ENCODE results near the gene PSMB3.

Gene PSMB3

GRCh38 chr17:38705803-38706504 is 46.6 kb upstream of the PSMB3 start:
- peak overlapping the region; percentile 90 to 97 for H3K27ac ChIP-seq
- H3K4me3 ChIP-seq = peak overlapping the region; percentile 92
- no peak for DNase-seq (ENCODE audit: low spot score)
- TF ChIP-seq, protein P1, sequence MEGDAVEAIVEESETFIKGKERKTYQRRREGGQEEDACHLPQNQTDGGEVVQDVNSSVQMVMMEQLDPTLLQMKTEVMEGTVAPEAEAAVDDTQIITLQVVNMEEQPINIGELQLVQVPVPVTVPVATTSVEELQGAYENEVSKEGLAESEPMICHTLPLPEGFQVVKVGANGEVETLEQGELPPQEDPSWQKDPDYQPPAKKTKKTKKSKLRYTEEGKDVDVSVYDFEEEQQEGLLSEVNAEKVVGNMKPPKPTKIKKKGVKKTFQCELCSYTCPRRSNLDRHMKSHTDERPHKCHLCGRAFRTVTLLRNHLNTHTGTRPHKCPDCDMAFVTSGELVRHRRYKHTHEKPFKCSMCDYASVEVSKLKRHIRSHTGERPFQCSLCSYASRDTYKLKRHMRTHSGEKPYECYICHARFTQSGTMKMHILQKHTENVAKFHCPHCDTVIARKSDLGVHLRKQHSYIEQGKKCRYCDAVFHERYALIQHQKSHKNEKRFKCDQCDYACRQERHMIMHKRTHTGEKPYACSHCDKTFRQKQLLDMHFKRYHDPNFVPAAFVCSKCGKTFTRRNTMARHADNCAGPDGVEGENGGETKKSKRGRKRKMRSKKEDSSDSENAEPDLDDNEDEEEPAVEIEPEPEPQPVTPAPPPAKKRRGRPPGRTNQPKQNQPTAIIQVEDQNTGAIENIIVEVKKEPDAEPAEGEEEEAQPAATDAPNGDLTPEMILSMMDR (IDR thresholded peaks at IDR 0.05) = no peak

- TF ChIP-seq, protein P1 (IDR thresholded peaks at IDR 0.05) = no peak
- H3K27ac ChIP-seq = peak overlapping the region; percentile 90 to 97
- peak overlapping the region; percentile 92 for H3K4me3 ChIP-seq
- no peak for DNase-seq (ENCODE audit: low spot score)
These were observed 45.9 kb upstream of the PSMB3 start for GRCh38 chr17:38706505-38707216.

- TF ChIP-seq, protein P1 (IDR thresholded peaks at IDR 0.05) = no peak
- peak overlapping the region; percentile 92 for H3K4me3 ChIP-seq
- no peak overlapping the region for H3K27ac ChIP-seq
- DNase-seq (ENCODE audit: low spot score) = no peak
These were observed 44.7 kb upstream of the PSMB3 start for GRCh38 chr17:38707678-38708351.

DNA sequence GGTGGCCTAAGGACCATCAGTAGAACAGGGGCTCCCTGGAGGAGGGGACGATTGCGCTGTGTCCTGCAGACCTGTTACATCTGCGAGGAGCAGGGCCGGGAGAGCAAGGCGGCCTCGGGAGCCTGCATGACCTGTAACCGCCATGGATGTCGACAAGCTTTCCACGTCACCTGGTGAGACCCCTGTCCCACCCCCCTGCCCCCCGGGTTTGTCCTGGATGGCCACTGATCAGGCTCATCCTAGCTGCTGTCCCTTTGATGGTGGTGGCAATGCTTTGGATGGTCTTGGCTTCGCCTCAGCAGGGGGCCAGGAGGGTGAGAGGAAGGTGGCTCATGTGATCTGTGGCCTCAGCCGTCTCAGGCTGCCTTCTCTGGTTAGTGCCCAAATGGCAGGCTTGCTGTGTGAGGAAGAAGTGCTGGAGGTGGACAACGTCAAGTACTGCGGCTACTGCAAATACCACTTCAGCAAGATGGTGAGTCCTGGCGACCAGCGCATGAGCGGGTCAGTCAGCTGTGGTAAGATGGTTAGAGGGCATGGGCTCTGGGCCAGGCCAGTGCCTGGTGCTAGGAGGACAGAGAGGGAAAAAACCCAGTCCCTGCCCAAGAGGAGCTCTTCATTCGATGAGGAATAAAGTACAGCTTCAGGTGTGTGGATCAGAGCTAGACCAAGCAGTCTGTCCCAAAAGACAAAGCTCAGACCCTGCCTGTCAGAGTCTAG is 43.3 kb upstream of the PSMB3 start:
- no peak overlapping the region for H3K27ac ChIP-seq
- no peak for DNase-seq (ENCODE audit: low spot score)
- H3K4me3 ChIP-seq = no peak overlapping the region
- TF ChIP-seq, protein P1 (IDR thresholded peaks at IDR 0.05) = no peak

- TF ChIP-seq, protein P1 (IDR thresholded peaks at IDR 0.05) = no peak
- H3K27ac ChIP-seq = no peak overlapping the region
- no peak for DNase-seq (ENCODE audit: low spot score)
- H3K4me3 ChIP-seq = no peak overlapping the region
These were observed 42.5 kb upstream of the PSMB3 start for GRCh38 chr17:38709864-38710603.

- TF ChIP-seq, protein P1 (IDR thresholded peaks at IDR 0.05) = no peak
- Histone ChIP-seq H3K27ac (no peak overlapping the region), H3K4me3 (no peak overlapping the region)
- no peak for DNase-seq (ENCODE audit: low spot score)
These were observed 42.0 kb upstream of the PSMB3 start for GRCh38 chr17:38710604-38710962.

All from coronary artery (tissue), 2 donors.